GM21576 (cell line): Measurements from ENCODE around the gene DUSP9.
"Not testable (repeated sequence)": the region's sequence is repeated elsewhere in the genome, so short reads cannot be mapped to it uniquely, and the experiment has no call there.

ENCODE experiments used
- ATAC-seq: cut with Tn5 transposase; IDR thresholded peaks from one replicate; pipeline ENCODE4 v1.9.1; 2021; ENCODE audit warnings: mild to moderate bottlenecking, moderate library complexity; ENCODE audit not compliant: unreplicated experiment

DUSP9 gene, protein sequence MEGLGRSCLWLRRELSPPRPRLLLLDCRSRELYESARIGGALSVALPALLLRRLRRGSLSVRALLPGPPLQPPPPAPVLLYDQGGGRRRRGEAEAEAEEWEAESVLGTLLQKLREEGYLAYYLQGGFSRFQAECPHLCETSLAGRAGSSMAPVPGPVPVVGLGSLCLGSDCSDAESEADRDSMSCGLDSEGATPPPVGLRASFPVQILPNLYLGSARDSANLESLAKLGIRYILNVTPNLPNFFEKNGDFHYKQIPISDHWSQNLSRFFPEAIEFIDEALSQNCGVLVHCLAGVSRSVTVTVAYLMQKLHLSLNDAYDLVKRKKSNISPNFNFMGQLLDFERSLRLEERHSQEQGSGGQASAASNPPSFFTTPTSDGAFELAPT

DNA sequence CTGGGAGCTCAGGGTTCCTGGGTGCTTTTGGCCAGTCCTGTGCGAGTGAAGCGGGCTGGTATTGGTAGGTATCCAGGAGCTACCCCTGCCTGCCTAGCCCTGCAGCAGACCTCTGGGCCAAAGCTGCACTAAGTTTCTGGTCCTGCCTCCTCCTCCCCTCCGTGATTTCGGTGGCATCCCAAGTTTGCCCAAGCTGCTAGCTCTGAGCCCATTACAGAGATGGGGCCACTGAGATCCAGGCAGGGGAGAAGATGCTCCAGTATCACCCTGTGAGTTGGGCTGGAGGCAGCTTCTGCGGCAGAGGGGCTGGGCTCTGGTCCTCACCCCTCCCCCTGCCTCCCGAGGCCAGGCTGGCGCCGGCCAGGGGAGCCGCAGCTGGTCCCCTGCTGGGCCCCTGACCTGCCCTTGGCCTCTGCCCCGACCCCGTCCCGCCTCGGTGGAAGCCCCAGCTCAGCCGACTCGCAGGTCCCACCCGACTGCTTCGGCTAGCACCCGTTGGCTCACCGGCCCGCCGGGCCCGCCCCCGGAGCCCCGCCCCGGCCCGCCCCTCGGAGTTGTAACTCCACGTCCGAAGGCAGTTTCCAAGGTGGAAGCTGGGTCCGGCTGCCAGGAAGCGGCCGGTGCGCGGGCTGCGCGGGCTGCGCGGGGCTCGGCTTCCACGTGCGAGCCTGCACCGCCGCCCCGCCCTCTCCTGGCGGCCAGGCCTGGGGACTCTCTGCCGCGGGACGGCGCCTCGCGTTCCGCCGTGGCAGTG, at the start of gene DUSP9:
TSS of gene DUSP9 (plus strand) at position 584 of the 754 bp plus-strand sequence. CDS start 751 bp downstream, outside the sequence.
- no peak for ATAC-seq

DNA sequence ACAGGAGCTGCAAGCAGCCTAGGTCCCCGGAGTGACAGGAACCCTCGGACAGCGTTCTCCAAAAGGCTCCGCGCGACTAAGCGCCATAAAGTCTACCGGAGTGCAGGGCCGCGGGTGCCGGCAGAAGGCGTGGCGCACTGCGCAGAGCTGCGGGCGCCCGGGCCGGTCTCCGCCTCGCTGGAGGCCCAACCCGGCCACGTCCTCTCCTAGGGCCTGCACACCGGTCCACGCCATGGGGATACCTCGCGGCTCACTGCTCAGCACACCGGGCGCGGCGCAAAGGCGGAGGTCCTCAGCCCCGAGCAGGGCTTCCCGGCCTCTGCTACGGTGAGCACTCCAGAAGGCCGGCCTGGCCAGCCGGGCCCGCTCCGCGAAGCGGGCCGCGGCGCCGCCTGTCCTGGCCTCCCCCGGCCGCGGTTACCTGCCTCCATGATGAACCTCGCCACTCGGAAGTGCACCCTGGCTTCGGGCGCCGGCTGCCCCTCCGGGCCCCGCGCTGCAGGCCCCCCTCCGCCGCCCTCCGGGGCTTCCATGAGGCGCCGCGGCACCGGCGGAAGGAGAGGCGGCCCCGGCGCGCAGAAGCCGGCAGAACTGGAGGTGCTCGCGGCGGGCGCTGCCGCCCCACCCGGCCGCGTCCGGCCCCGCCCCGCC, 48.3 kb upstream of the DUSP9 start, which contains the start of gene CCNQ:
TSS of gene CCNQ (minus strand) at position 599 of the 651 bp plus-strand sequence. CDS start at position 533, 66 bp downstream.
- ATAC-seq = peak; percentile 47

DNA sequence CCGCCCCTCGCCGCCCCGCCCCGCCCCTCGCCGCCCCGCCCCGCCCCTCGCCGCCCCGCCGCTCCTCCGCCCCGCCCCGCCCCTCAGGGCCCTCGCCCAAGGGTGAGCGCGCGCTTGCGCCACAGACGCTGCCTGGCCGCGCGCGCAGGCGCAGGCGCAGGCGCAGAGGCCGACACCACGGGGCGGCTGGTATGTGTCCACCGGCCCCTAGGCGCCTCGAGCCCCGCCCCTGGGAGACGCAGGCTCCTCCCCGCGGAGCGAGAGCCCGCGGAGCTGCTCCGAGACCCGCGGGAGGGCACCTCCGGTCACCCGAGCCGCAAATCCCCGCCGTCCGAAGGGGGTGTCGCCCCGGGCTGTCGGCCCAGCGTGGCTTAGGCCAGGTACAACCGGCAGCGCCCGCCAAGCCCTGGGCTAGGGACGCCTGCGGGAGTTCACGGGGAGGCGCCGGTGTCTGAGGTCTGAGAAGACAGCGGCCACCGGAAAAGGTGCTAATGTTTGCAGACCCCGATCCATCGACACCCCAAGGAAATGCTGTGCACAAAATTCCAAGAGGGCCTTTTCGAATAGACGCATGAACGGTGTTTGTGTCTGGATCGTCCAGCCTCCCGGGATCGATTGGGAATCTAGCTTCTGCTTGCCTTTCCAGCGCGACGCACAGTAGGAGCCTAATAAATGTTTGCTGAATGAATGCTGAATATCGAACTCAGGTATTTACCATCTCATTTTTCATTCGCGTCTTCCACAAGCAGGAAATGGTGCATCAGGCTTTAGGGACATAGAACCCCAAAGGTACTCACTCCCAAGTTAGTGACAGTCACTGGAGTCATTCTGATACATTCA, 47.6 kb upstream of the DUSP9 start:
- peak; percentile 73 for ATAC-seq

DNA sequence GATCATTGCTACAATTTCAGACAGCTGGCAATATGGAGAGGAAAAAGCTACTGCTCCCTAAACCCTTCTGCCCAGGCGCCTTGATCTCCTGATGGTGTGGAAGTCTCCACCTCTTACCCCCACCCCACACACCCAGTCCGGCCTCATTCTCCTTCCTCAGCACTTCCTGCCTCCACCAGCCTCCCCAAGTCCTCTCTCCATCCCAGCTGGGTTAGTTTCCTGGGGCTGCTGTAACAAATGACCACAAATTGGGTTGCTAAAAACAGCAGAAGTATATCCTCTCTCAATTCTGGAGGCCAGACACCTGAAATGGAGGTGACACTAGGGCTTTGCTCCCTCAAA, 47.0 kb upstream of the DUSP9 start:
- ATAC-seq = no peak

DNA sequence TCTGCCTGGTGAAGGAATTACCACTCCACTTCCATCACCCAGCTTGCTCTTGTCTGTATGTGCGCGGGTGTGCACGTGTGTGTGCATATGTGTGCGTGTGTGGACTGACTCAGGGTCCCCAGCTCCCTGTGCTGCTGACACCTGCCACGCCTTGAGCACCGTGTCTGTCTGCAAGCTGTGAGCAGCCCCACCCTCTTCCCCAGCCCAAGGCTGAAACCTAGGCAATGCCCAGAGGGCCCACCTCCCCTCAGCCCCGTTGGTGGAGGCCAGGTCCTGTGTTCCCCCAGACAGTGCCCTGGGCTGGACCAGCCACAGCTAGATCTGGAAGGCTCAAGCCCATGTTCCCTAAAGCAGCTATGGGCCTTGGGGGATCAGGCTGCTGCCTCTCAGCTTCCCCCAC, 46.1 kb upstream of the DUSP9 start:
- no peak for ATAC-seq

DNA sequence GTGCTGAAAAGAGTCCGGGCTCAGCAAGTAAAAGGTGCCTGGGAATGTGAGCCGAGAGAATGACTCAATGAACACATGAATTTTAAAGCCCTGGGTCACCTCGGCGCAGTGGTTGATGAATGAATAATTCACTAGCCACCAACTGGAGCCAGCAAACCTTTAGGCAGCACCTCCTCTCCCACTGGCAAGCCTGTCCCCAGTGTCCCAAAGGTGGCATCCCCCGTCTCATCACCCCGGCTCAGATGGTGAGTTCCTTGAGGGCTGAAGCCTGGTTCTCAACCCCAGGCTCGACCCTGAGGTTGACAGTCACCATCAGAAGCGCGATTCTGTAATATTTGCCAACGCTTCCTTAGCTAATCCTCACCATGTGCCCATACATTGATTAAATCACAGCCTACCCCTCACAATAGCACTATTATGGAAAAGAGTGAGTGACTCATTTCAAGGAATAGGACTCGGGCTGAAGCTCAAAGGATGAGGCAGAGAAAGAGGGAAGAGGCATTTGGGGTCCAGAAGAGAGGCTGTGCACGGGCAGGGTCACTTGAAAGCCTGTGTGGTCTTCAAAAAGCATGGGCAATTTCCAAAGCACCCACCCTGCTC, 45.4 kb upstream of the DUSP9 start:
- ATAC-seq = no peak

DNA sequence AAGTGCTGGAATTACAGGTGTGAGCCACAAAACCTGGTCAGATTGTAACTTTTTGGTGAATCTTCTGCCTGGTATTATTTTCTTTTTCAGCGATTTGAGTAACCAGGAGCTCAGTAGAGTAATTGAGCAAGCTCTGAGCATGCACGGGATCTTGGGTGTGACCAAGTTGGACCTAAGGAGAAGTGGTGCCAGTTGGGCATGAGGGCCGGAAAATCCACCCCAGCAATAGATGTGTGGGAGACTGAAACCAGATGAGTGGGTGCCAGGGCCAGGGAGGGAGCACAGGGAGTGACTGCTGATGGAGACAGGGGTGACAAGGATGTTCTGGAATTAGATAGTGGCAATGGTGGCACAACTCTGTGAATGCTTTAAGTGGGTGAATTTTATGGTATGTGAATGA, 44.4 kb upstream of the DUSP9 start:
- no peak for ATAC-seq

DNA sequence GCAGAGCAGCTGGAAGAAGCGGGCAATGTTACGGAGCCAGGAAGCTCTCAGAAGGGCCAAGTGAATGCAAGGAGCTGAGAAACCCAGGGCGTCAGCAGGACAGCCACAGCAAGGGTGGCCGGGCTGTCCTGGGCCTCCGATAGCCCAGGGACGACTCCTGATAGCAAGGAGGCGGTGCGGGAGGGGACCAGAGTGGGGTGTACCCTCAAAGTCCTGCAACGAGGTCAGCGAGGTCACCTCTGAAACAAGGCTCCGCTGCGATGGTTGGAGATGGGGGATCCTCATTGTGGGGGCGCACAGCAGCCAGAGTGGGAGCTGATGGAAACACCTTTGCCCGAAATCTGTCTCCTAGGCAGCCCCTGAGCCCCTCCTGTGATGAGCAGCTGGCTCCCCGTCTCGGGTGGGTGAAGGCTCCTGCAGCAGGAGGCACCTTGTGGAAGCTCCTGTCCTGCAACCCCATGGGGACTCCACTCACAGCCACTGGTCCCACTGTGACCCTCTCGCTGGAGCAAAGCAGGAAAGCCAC, 43.8 kb upstream of the DUSP9 start:
- no peak for ATAC-seq

DNA sequence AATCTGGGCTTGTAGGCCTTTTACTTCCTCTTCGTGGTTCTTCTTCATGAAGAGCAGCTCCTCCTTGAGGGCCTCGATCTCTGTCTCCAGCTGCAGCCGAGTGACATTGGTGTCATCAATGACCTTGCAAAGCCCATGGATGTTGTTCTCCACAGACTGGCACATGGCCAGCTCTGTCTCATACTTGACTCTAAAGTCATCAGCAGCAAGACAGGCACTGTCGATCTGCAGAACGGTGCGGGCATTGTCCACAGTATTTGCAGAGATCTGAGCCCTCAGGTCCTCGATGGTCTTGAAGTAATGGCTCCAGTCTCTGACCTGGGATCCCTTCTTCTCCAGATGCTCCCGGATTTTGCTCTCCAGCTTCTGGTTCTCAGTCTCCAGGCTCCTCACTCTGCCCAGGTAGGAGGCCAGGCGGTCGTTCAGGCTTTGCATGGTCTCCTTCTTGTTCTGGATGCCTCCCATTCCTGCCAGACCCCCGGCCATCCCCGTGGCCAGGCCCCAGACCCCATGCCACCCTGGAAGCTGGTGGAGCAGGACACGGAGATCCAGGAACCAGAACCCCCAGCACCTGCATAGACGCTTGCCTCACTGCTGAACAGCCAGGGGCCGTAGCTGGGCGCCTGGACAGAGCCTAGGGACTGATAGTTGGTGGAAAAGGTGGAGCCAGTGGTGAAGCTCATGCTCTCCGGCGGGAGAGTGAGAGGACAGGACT, 42.2 kb upstream of the DUSP9 start:
- ATAC-seq = not testable (repeated sequence)

DNA sequence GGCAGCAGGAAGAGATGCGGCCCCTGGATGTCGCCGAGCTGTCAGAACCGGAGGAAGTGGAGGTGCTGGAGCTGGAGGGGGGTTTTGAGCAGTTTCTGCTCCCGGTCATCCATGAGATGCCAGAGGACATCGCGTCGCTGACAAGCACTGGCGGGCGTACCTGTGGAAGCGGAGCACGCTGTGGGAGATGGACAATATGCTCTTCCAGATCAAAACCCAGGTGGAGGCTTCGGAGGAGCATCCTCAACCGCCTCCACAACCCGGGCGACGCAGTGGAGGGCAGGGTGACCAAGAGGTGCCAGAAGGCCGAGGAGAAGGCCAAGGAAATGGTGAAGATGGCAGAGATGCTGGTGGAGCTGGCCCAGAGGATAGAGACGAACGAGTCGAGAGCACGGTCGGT, 40.5 kb upstream of the DUSP9 start:
- ATAC-seq = no peak

DNA sequence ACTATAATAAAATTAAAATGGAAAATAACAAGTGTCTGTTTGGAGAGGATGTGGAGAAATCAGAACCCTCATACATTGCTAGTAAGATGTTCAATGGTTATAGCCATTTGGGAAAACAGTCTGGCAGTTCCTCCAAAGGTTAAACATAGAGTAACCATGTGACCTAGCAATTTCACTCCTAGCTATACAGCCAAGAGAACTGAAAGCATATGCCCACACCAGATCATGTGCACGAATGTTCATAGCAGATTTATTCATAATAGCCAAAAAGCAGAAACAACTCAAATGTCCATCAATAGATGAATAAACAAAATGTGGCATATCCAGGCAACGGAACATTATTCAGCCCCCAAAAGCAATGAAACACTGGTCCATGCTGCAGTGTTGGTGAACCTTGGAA, 38.6 kb upstream of the DUSP9 start:
- no peak for ATAC-seq

DNA sequence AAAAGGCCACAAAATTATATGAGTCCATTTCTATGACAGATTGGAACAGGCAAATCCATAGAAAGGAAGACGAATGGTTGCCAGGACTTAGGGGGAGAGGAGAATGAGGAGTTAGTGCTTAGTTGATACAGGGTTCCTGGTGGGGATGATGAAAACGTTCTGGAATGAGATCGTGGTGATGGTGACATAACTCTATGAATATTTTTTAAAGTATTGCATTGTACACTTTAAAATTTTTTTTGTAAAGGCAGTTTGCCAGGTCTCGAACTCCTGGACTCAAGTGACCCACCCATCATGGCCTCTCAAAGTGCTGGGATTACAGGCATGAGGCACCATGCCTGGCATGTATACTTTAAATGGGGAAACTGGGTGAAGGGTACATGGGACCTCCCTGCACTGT, 38.2 kb upstream of the DUSP9 start:
- no peak for ATAC-seq

DNA sequence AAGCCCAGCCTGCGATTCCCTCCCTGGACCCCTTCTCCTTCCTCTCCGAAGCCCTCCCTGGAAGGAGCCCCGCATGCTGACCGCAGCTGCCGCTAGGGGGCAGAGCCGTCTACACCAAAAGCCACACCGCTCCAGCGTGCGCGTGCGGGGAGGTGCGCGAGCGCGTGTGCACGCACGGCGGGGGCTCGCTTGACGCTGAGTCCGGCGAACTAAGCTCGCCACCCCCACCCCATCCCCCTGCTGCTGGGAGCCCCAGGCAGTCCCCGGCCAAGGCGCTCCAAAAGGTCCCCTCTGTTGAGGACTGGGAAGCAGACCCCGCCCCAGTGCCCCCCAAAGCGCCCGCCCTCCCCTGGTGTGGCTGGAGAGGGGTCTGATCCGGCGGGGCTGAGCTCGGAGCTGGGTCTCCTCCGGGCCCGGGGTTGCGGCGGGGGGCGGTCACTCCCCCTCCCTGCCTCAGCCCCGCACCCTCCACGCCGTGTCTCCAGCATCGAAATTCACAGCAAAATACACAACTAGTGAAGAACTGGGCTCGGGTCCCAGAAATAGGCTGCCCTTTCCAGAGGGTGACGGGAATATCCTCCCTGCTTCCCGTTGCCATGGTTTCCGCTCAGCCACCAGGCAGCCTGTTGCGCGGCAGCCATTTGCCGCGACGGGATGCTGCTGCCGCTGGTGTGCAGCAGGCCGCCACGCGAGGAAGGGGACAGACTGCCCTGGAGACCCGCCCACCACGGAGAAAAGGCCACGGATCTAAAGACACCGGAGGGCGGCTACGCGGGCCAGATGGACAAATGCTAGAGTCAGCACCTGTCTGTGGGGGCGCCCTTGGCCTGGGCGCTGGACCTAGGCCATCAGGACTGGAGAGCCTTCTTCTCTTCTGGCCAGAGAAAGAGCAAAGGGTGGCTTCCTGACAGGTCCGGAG, 36.8 kb upstream of the DUSP9 start:
- no peak for ATAC-seq

DNA sequence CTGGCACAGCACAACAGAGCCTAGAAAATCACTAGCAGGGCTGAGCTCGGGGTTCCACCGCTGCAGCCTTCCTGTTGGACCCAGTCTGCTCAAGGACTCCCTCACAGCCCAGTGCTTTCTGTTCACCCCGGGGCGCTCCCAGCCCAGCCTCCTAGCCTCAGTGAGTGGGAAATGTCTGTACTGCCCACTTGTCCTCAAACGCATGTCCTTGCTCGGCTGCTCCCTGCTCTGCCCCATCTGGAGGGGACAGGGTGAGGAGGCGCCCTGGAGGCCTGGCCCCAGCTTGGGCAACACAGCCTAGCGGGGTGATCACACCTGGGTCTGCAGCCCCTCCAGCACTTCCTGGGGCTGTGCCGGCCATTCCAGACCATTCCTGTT, 36.2 kb upstream of the DUSP9 start:
- no peak for ATAC-seq

DNA sequence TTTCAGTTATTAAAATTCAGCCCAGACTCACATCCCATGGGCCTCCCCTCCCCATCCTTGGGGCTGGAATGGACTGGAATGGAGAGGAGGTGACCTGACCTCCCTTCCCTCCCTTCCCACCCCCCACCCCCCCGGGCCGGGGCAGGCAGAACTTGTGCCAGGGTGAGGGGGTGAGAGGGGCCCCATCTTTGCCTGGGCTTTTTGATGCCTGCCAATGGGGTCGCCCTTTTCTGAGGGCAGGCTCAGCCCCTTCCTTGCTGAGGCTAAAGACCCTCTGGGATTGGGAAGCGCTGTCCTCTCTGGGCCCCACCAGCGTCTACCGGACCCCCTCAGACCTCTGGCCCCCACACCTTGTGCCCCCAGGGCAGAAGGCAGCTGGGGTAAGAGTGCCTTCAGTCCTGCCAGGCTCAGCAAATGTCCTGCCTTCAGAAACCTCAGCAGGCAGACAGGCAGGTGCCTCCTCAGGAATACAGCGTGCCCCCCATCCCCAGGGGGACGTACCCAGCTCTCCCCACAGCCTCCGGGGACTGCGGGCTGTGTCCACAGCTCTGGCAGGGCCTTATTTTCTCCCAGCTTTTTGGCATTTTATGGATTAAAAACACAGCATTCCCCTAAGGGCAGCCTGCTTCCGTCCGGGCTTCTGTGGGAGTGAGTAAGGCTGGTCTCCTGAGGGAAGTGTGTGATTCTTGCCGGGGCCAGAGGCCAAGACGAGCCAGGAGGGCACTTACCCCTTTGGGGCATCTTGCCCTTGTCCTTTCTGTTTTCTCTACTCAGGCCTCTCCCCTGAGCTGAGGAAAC, 35.5 kb upstream of the DUSP9 start:
- ATAC-seq = no peak

DNA sequence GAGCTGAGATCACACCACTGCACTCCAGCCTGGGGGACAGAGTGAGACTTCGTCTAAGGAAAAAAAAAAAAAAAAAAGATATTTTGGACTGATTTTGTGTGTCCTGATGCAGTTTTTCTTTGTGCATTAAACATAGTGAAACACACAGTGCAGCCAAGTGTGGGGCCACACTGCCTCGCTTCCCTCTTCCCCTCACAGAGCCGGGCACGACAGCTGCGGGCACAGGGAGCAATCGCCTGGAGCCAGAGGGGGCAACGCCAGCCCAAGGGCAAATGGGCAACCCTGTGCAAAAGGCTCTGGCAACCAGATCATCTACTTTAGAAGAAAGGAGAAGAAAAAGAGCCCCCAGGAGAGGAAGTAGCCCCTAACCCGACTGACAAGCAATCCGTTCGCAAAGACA, 34.6 kb upstream of the DUSP9 start:
- ATAC-seq = no peak

DNA sequence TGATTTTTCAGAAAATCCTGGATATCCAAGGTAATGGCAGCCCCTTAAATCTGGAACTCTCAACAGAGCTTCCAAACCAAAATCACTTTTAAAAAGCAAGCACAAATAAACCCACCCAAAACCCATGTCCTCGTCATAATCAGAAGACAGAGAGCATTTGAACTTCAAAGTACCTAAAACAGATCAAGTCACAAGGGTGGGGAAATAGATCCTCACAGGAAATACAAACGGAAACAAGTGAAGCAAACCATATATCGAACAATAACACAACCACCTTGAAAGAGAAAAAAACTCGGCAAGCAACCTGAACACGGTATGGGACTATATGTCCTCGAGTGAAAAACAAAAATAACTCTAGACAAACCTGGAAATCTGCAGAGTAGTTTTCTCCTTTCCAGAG, 32.2 kb upstream of the DUSP9 start:
- no peak for ATAC-seq

DNA sequence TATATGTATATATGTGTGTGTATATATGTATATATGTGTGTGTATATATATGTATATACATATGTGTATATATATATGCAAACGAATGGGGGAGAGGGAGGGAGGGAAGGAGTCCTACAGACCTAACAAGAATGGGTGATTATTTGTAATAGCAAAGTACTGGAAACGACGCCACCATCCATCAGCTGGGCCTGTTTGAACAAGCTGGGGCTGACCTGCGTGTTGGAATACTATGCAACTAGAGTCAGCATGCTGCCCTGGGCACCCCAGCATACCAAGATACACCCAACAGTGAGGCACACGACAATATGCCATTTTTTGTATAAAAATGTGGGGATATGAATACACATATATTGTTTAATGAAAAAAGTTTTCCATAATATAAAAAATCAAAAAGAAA, 26.4 kb upstream of the DUSP9 start:
- no peak for ATAC-seq
